Chondrocyte (in vitro differentiated cells): ENCODE results near the gene SERINC2. TPM values are rescaled to one million over a fixed set of nuclear protein-coding genes. Genes with fewer than 3 reads are reported as not detected.
A peak's percentile ranks its signal among the peaks of the same experiment; 100 is the strongest.

Experiments used
- DNase-seq: peaks from one replicate; pipeline ENCODE4 v3.0.0; 2021; ENCODE audit warnings: mixed read lengths, low spot score
- H3K27ac Mint-ChIP-seq: one replicate; pipeline ENCODE4 v1.8.0; 2021; ENCODE audit warnings: mild to moderate bottlenecking, moderate library complexity, mixed read lengths; ENCODE audit not compliant: unreplicated experiment
- H3K27me3 Mint-ChIP-seq: 2 replicates; pipeline ENCODE4 v1.8.0; 2021; ENCODE audit warnings: low read depth, mixed read lengths
- H3K36me3 Mint-ChIP-seq: 2 replicates; pipeline ENCODE4 v1.8.0; 2021; ENCODE audit warnings: low read depth, mixed read lengths
- H3K4me1 Mint-ChIP-seq: 2 replicates; pipeline ENCODE4 v1.8.0; 2021; ENCODE audit warnings: low read depth, mild to moderate bottlenecking, mixed read lengths
- H3K4me3 Mint-ChIP-seq: one replicate; pipeline ENCODE4 v1.8.0; 2021; ENCODE audit warnings: mild to moderate bottlenecking, moderate library complexity, mixed read lengths; ENCODE audit not compliant: unreplicated experiment
- H3K9me3 Mint-ChIP-seq: 2 replicates; pipeline ENCODE4 v1.8.0; 2021; ENCODE audit warnings: low read depth, mixed read lengths
- total RNA-seq: library from RNA; stranded (reverse); gene quantifications from 3 replicates; pipeline ENCODE4 v1.2.1, GENCODE V29; 2021
- TF ChIP-seq, protein P1 (sequence below): fragments of 200-600 bp; sonication (generic); IDR thresholded peaks from 2 replicates; pipeline ENCODE4 v1.5.0; 2021; ENCODE audit warnings: antibody characterized with exemption, mild to moderate bottlenecking, moderate library complexity

The SERINC2 gene
- total RNA-seq, 1 donor from 2014 or later = 19.8 TPM

DNA sequence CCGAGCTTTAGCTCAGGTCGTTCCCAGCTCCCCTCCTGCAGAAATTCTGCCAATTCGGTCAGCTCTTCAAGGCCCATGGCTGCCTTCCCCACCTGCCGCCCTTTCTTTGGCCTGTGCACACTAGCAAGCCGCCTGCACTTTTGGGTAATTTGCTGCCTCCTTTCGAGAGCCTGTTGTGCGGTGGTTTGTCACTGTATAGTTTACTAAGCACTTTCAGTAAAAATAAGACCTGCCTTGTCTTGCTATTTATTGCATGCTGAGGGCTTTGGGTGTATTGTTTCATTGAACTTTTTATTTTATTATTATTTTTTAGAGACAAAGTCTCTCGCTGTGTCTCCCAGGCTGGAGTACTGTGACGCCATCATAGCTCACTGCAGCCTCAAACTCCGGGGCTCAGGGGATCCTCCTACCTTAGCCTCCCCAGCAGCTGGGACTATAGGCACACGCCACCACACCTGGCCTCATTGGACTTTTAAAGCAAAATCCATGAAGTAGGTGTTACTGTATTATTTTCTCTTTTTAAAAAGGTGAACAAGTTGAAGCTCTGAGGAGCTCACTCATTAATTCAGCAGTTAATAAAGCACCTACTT lies 39.0 kb upstream of the SERINC2 start:
- peak overlapping the region; percentile 99 for H3K27ac Mint-ChIP-seq
- H3K9me3 Mint-ChIP-seq = no peaks in the 10 kb centered on the region
- no peaks in the 10 kb centered on the region for H3K27me3 Mint-ChIP-seq
- DNase-seq = no peak
- H3K4me3 Mint-ChIP-seq = peak overlapping the region; percentile 88
- H3K4me1 Mint-ChIP-seq = peaks cover 67% of the 10 kb centered on the region
- peaks cover 2% of the 10 kb centered on the region for H3K36me3 Mint-ChIP-seq
- TF ChIP-seq, protein P1, sequence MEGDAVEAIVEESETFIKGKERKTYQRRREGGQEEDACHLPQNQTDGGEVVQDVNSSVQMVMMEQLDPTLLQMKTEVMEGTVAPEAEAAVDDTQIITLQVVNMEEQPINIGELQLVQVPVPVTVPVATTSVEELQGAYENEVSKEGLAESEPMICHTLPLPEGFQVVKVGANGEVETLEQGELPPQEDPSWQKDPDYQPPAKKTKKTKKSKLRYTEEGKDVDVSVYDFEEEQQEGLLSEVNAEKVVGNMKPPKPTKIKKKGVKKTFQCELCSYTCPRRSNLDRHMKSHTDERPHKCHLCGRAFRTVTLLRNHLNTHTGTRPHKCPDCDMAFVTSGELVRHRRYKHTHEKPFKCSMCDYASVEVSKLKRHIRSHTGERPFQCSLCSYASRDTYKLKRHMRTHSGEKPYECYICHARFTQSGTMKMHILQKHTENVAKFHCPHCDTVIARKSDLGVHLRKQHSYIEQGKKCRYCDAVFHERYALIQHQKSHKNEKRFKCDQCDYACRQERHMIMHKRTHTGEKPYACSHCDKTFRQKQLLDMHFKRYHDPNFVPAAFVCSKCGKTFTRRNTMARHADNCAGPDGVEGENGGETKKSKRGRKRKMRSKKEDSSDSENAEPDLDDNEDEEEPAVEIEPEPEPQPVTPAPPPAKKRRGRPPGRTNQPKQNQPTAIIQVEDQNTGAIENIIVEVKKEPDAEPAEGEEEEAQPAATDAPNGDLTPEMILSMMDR = no peak

DNA sequence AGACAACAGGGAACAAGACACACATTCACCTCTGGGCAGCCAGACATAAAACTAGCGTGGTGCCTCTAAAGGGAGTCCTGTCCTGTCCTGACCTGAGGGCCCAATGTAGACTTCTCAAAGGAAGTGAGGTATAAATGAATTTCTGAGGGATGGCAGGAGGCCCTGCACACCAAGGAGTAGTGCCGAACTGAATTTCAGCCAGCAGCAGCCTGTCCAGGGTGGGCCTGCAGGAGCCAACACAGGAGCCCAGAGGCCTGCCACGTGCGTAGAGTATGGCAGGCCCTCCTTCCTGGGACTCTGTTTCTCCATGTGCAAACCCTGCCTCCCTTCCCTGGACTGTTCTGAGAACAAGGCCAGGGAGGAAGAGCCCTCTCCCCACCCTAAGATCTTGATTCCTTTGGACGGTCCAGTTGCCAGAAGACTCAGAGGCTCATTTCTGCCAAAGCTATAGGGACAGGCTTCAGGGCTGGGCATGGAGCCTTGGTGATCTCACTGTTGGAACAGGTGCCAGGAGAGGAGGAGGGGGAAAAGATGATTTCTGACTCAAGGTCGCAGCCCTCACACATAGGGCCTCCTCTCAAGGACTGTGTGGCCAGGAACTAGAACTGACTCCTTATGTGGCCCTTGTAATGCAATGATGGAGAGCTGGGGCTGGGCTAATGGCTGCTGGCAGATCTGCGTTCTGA lies 38.4 kb upstream of the SERINC2 start:
- no peaks in the 10 kb centered on the region for H3K36me3 Mint-ChIP-seq
- H3K27ac Mint-ChIP-seq = peak overlapping the region; percentile 99
- no peak for DNase-seq
- H3K27me3 Mint-ChIP-seq = no peaks in the 10 kb centered on the region
- no peak overlapping the region for H3K4me3 Mint-ChIP-seq
- H3K4me1 Mint-ChIP-seq = peaks cover 60% of the 10 kb centered on the region
- no peaks in the 10 kb centered on the region for H3K9me3 Mint-ChIP-seq
- TF ChIP-seq, protein P1 = no peak

DNA sequence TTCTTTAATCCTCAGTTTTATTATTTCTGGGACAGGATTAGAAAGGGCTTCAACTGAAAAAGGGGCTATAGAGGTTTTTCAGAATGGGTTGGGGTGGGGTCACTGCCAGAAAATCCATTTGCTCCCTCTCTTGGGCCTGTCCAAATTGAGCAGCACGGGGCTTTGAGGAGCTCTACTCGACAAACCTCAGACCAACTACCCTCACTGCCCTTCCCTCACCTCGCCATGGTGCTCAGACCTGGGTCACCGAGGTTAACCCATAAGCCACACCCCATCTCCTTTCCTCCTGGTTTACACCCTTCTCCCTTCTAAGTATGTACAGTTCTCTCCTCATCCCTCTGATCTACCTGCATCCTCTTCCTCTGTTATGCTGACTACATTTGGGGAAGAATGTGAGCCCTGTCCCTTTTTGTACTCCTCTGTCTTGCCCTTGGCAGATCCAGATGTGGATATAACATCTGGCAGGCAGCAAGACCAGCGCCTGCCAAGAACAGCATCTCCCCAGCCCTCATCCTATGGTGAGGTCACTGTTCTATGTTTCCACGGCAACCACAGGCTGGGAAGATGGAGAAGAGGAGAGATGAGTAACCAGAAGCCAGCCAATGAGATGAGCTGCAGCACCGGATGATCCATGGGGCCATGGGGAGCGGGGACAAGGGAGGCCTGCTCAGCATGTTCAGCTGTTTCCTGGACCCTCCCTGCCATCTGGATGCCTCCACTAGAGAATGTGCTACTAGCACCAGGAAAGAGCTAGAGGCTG lies 36.5 kb upstream of the SERINC2 start:
- Mint-ChIP-seq H3K27ac (peak overlapping the region; percentile 86), H3K4me3 (no peak overlapping the region), H3K36me3 (no peaks in the 10 kb centered on the region), H3K9me3 (no peaks in the 10 kb centered on the region), H3K27me3 (no peaks in the 10 kb centered on the region), H3K4me1 (peaks cover 57% of the 10 kb centered on the region)
- DNase-seq = no peak
- TF ChIP-seq, protein P1 = no peak

DNA sequence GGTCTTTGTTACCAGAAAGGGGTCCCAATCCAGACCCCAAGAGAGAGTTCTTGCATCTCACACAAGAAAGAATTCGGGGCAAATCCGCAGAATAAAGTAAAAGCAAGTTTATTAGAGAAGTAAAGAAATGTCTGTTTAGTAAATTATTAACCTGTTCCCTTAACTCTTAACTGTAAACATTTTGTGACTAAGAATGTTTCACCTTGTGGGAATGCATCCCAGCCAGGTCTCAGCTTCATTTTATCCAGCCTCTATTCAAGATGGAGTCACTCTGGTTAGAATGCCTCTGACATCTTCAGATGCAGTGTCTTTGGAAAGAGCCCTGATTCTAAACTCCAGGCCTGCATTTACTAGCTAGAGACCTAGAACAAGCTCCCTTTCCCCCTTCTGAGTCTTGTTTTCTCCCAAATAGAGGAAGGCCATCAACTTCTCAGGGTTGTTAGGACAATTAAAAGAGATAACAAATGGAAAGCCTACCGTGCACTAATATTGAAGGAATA lies 35.6 kb upstream of the SERINC2 start:
- peaks cover 57% of the 10 kb centered on the region for H3K4me1 Mint-ChIP-seq
- H3K9me3 Mint-ChIP-seq = no peaks in the 10 kb centered on the region
- H3K4me3 Mint-ChIP-seq = no peak overlapping the region
- TF ChIP-seq, protein P1 = no peak
- H3K36me3 Mint-ChIP-seq = no peaks in the 10 kb centered on the region
- no peaks in the 10 kb centered on the region for H3K27me3 Mint-ChIP-seq
- no peak for DNase-seq
- H3K27ac Mint-ChIP-seq = no peak overlapping the region

DNA sequence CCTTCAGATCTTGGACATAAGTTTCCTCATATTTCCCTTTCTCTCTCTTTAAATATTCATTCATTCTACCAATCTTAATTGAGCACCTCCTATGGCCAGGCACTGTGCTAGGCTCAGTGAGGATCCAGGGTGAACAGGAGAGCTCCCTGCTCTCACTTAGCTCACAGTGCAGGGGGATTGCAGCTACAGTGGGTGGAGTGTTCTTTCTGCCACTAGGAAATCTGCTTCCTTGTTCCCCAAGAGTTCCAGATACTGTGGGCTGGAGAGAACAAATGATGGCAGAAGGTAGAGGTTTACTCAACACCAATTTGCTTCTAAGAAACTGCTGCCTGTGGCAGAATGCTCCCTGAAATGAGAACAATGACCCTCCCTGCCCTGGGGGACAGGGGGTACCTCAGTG lies 35.0 kb upstream of the SERINC2 start:
- H3K36me3 Mint-ChIP-seq = no peaks in the 10 kb centered on the region
- H3K4me1 Mint-ChIP-seq = peaks cover 55% of the 10 kb centered on the region
- no peak overlapping the region for H3K4me3 Mint-ChIP-seq

More for the DNA sequence above, 35.0 kb upstream of the SERINC2 start:
- Mint-ChIP-seq H3K27me3 (no peaks in the 10 kb centered on the region), H3K9me3 (no peaks in the 10 kb centered on the region), H3K27ac (no peak overlapping the region)
- DNase-seq = no peak
- TF ChIP-seq, protein P1 = no peak
